ENCODE data around the gene LXN.
"Not testable (repeated sequence)": the region's sequence is repeated elsewhere in the genome, so short reads cannot be mapped to it uniquely, and the experiment has no call there.

LXN gene

GRCh38 chr3:158672215-158673176 is at the start of gene LXN:
LXN (minus strand) TSS chr3:158672648; CDS start chr3:158672478, 170 bp downstream.
- DNase-seq (ENCODE audit: low read depth) = no peak

GRCh38 chr3:158722108-158722507 is 49.7 kb upstream of the LXN start:
- no peak for DNase-seq (ENCODE audit: low read depth)

- DNase-seq (ENCODE audit: low read depth) = peak; percentile 88
Measured at GRCh38 chr3:158718490-158719170, 46.2 kb upstream of the LXN start.

- DNase-seq (ENCODE audit: low read depth) = no peak
Measured at GRCh38 chr3:158717576-158717975, 45.1 kb upstream of the LXN start.

- no peak for DNase-seq (ENCODE audit: low read depth)
Measured at GRCh38 chr3:158713094-158713499, 40.6 kb upstream of the LXN start.

GRCh38 chr3:158712443-158712842 is 40.0 kb upstream of the LXN start:
- DNase-seq (ENCODE audit: low read depth) = no peak

- peak; percentile 45 for DNase-seq (ENCODE audit: low read depth)
Measured at GRCh38 chr3:158711886-158712285, 39.4 kb upstream of the LXN start.

GRCh38 chr3:158710601-158711000 is 38.2 kb upstream of the LXN start:
- DNase-seq (ENCODE audit: low read depth) = no peak

- peak; percentile 98 for DNase-seq (ENCODE audit: low read depth)
Measured at GRCh38 chr3:158709666-158710083, 37.2 kb upstream of the LXN start.

GRCh38 chr3:158703566-158703965 is 31.1 kb upstream of the LXN start:
- no peak for DNase-seq (ENCODE audit: low read depth)

GRCh38 chr3:158702815-158703481 is 30.5 kb upstream of the LXN start:
- DNase-seq (ENCODE audit: low read depth) = peak; percentile 38

GRCh38 chr3:158701420-158702065 is 29.1 kb upstream of the LXN start:
- DNase-seq (ENCODE audit: low read depth) = no peak

GRCh38 chr3:158700559-158700958 is 28.1 kb upstream of the LXN start:
- no peak for DNase-seq (ENCODE audit: low read depth)

GRCh38 chr3:158696618-158697017 is 24.2 kb upstream of the LXN start:
- DNase-seq (ENCODE audit: low read depth) = no peak

GRCh38 chr3:158693866-158694456 is 21.5 kb upstream of the LXN start:
- not testable (repeated sequence) for DNase-seq (ENCODE audit: low read depth)

- DNase-seq (ENCODE audit: low read depth) = no peak
Measured at GRCh38 chr3:158685159-158685558, 12.7 kb upstream of the LXN start.

GRCh38 chr3:158683230-158683962 is 10.9 kb upstream of the LXN start:
- peak; percentile 60 for DNase-seq (ENCODE audit: low read depth)

- no peak for DNase-seq (ENCODE audit: low read depth)
Measured at GRCh38 chr3:158680861-158681260, 8.4 kb upstream of the LXN start.

- DNase-seq (ENCODE audit: low read depth) = no peak
Measured at GRCh38 chr3:158679547-158680000, 7.1 kb upstream of the LXN start.

- DNase-seq (ENCODE audit: low read depth) = no peak
Measured at GRCh38 chr3:158678687-158679086, 6.2 kb upstream of the LXN start.

GRCh38 chr3:158671821-158672214 is 630 bp downstream of the LXN start:
- no peak for DNase-seq (ENCODE audit: low read depth)

Data from GM04504 (cell line).